H9 (cell line): ENCODE results near the gene CAPN8. TPM values are rescaled to one million over a fixed set of nuclear protein-coding genes. Genes with fewer than 3 reads are reported as not detected.

Experiments used
- DNase-seq: peaks from one replicate; pipeline ENCODE4 v3.0.0-alpha.2; 2017
- H2AFZ ChIP-seq: one replicate; pipeline ENCODE4 v1.6.1; 2013; ENCODE audit warnings: mild to moderate bottlenecking, low read length, control low read depth, moderate library complexity
- H2AK5ac ChIP-seq: 2 replicates; pipeline ENCODE4 v1.6.1; 2013; ENCODE audit warnings: low read length, control low read depth, mixed read lengths; ENCODE audit not compliant: insufficient read length
- H2BK120ac ChIP-seq: one replicate; pipeline ENCODE4 v1.6.1; 2013; ENCODE audit warnings: low read depth, mild to moderate bottlenecking, low read length, control low read depth, inconsistent platforms; ENCODE audit not compliant: poor library complexity, severe bottlenecking
- H2BK12ac ChIP-seq: 2 replicates; pipeline ENCODE4 v1.6.1; 2013; ENCODE audit warnings: low read length, control low read depth, mixed read lengths, low read depth; ENCODE audit not compliant: insufficient read length
- H2BK15ac ChIP-seq: 2 replicates; pipeline ENCODE4 v1.6.1; 2013; ENCODE audit warnings: low read depth, low read length, control low read depth
- H2BK20ac ChIP-seq: one replicate; pipeline ENCODE4 v1.6.1; 2013; ENCODE audit warnings: low read depth, mild to moderate bottlenecking, low read length, control low read depth, inconsistent platforms; ENCODE audit not compliant: poor library complexity, severe bottlenecking
- H2BK5ac ChIP-seq: 2 replicates; pipeline ENCODE4 v1.6.1; 2013; ENCODE audit warnings: low read length, control low read depth, mixed read lengths; ENCODE audit not compliant: insufficient read length
- H3K14ac ChIP-seq: 2 replicates; pipeline ENCODE4 v1.6.1; 2013; ENCODE audit warnings: low read length, control low read depth; ENCODE audit not compliant: insufficient read depth
- H3K18ac ChIP-seq: 2 replicates; pipeline ENCODE4 v1.6.1; 2013; ENCODE audit warnings: low read depth, mild to moderate bottlenecking, mixed read lengths, low read length, control low read depth; ENCODE audit not compliant: insufficient read length
- H3K23ac ChIP-seq: 2 replicates; pipeline ENCODE4 v1.6.1; 2013; ENCODE audit warnings: low read length, control low read depth, mixed read lengths, low read depth; ENCODE audit not compliant: insufficient read length
- H3K23me2 ChIP-seq: 2 replicates; pipeline ENCODE4 v1.6.1; 2013; ENCODE audit warnings: low read depth, mild to moderate bottlenecking, mixed read lengths, low read length, control low read depth; ENCODE audit not compliant: insufficient read length, poor library complexity, severe bottlenecking
- H3K27ac ChIP-seq: 2 replicates; pipeline ENCODE4 v1.5.1; 2013; ENCODE audit warnings: low read length, control low read depth, mixed read lengths, low read depth; ENCODE audit not compliant: insufficient read length
- H3K27me3 ChIP-seq: 2 replicates; pipeline ENCODE4 v1.6.1; 2013; ENCODE audit warnings: low read length, control low read depth, inconsistent platforms; ENCODE audit not compliant: insufficient read depth
- H3K4ac ChIP-seq: 2 replicates; pipeline ENCODE4 v1.6.1; 2013; ENCODE audit warnings: low read depth, mild to moderate bottlenecking, control low read depth, inconsistent platforms, low read length, moderate library complexity
- H3K4me1 ChIP-seq: 2 replicates; pipeline ENCODE4 v1.6.1; 2013; ENCODE audit warnings: low read length, control low read depth, inconsistent platforms; ENCODE audit not compliant: insufficient read depth
- H3K4me2 ChIP-seq: 2 replicates; pipeline ENCODE4 v1.6.1; 2013; ENCODE audit warnings: low read length, control low read depth, mixed read lengths; ENCODE audit not compliant: insufficient read length, insufficient read depth
- H3K56ac ChIP-seq: 2 replicates; pipeline ENCODE4 v1.6.1; 2013; ENCODE audit warnings: low read depth, mild to moderate bottlenecking, mixed read lengths, low read length, control low read depth; ENCODE audit not compliant: insufficient read length
- H3K79me1 ChIP-seq: 2 replicates; pipeline ENCODE4 v1.6.1; 2013; ENCODE audit warnings: low read depth, mild to moderate bottlenecking, moderate library complexity, low read length, control low read depth, inconsistent platforms; ENCODE audit not compliant: insufficient read depth, poor library complexity, severe bottlenecking
- H3K79me2 ChIP-seq: 2 replicates; pipeline ENCODE4 v1.6.1; 2013; ENCODE audit warnings: low read length, control low read depth, inconsistent platforms; ENCODE audit not compliant: insufficient read depth
- H3K9ac ChIP-seq: 2 replicates; pipeline ENCODE4 v1.6.1; 2013; ENCODE audit warnings: low read length, control low read depth, mixed read lengths; ENCODE audit not compliant: insufficient read length; ENCODE audit errors: extremely low read depth
- H3K9me3 ChIP-seq: one replicate; pipeline ENCODE4 v1.6.1; 2013; ENCODE audit warnings: low read depth, low read length, inconsistent platforms; ENCODE audit not compliant: control insufficient read depth
- H3T11ph ChIP-seq: one replicate; pipeline ENCODE4 v1.6.1; 2013; ENCODE audit warnings: mild to moderate bottlenecking, low read length, control low read depth, inconsistent platforms
- H4K20me1 ChIP-seq: one replicate; pipeline ENCODE4 v1.6.1; 2013; ENCODE audit not compliant: control insufficient read depth, insufficient read length, insufficient read depth
- H4K5ac ChIP-seq: 2 replicates; pipeline ENCODE4 v1.6.1; 2013; ENCODE audit warnings: low read depth, mild to moderate bottlenecking, mixed read lengths, low read length, control low read depth; ENCODE audit not compliant: insufficient read length
- H4K8ac ChIP-seq: replicated peaks from 2 replicates; pipeline ENCODE4 v1.6.1; 2013; ENCODE audit warnings: low read length, control low read depth, mixed read lengths, low read depth; ENCODE audit not compliant: insufficient read length
- H4K91ac ChIP-seq: 2 replicates; pipeline ENCODE4 v1.6.1; 2013; ENCODE audit warnings: low read depth, mild to moderate bottlenecking, moderate library complexity, mixed read lengths, low read length, control low read depth; ENCODE audit not compliant: insufficient read length
- H3K27ac Mint-ChIP-seq, 3 experiments: 2 replicates in 2 of 3; 3 replicates in 1 of 3; pipeline ENCODE4 v1.8.0; 2020 to 2021; ENCODE audit warnings: mixed read lengths in 3 of 3, mild to moderate bottlenecking in 1 of 3, moderate library complexity in 1 of 3
- H3K27me3 Mint-ChIP-seq: 2 replicates; pipeline ENCODE4 v1.8.0; 2021; ENCODE audit warnings: low read depth, mild to moderate bottlenecking, moderate library complexity, mixed read lengths
- H3K36me3 Mint-ChIP-seq, 3 experiments: 2 replicates in 2 of 3; 3 replicates in 1 of 3; pipeline ENCODE4 v1.8.0; 2020 to 2021; ENCODE audit warnings: low read depth in 3 of 3, mixed read lengths in 3 of 3; ENCODE audit not compliant: insufficient read depth in 1 of 3
- H3K4me1 Mint-ChIP-seq, 2 experiments: 2 replicates each; pipeline ENCODE4 v1.8.0; 2020; ENCODE audit warnings: mixed read lengths in 2 of 2
- H3K4me3 Mint-ChIP-seq, 2 experiments: 2 replicates in 1 of 2; 3 replicates in 1 of 2; pipeline ENCODE4 v1.8.0; 2020 to 2021; ENCODE audit warnings: mild to moderate bottlenecking in 2 of 2, mixed read lengths in 2 of 2, moderate library complexity in 1 of 2
- H3K9me3 Mint-ChIP-seq, 2 experiments: 2 replicates in 1 of 2; 3 replicates in 1 of 2; pipeline ENCODE4 v1.8.0; 2020; ENCODE audit warnings: mild to moderate bottlenecking in 2 of 2, mixed read lengths in 2 of 2, moderate library complexity in 1 of 2
- CTCF ChIP-seq: fragments of 200-600 bp; sonication (generic); conservative IDR thresholded peaks from 3 replicates; pipeline ENCODE4 v1.8.0; 2021; ENCODE audit warnings: antibody characterized with exemption, mild to moderate bottlenecking
- WGBS: extraction: QIAGEN DNeasy Blood & Tissue Kit; methylation state at CpG from one replicate; pipeline ENCODE4 v1.1.7; 2013; ENCODE audit warnings: missing lambda C conversion rate, low lambda C conversion rate, mixed read lengths; ENCODE audit not compliant: insufficient read length; ENCODE audit errors: extremely low coverage; 5-methylcytosine and 5-hydroxymethylcytosine counted together
- total RNA-seq: library from RNA; stranded (reverse); gene quantifications from 2 replicates; pipeline ENCODE4 v1.2.1, GENCODE V29; 2021

The CAPN8 gene
- total RNA-seq, 1 experiment from 2014 or later, result not detected

- no CpG with 5 or more reads among the region's 12 CpGs for WGBS
- no peak overlapping the region for H3K9ac ChIP-seq
- H3T11ph ChIP-seq, result no peak overlapping the region
Observed at GRCh38 chr1:223710179-223711133, 45.0 kb upstream of the CAPN8 start.

More at GRCh38 chr1:223710179-223711133, 45.0 kb upstream of the CAPN8 start:
- Histone ChIP-seq H3K4me2 (no peak overlapping the region), H3K9me3 (no peaks in the 10 kb centered on the region), H2BK5ac (no peak overlapping the region), H4K20me1 (no peaks in the 10 kb centered on the region), H2BK15ac (no peak overlapping the region), H3K4ac (no peak overlapping the region), H3K27me3 (peaks cover 9% of the 10 kb centered on the region; the same call in 1 of the 2 replicates), H3K56ac (no peak overlapping the region), H3K23me2 (peaks cover 6% of the 10 kb centered on the region), H2AFZ (no peak overlapping the region), H3K79me1 (no peaks in the 10 kb centered on the region), H3K4me1 (peaks cover under 1% of the 10 kb centered on the region; the same call in 1 of the 2 replicates), H4K91ac (no peak overlapping the region), H2BK12ac (no peak overlapping the region), H3K23ac (no peak overlapping the region), H2BK20ac (no peak overlapping the region), H3K79me2 (no peaks in the 10 kb centered on the region), H4K5ac (no peak overlapping the region), H3K18ac (no peak overlapping the region), H2AK5ac (no peak overlapping the region), H2BK120ac (no peak overlapping the region), H3K27ac (no peak overlapping the region), H3K14ac (no peak overlapping the region), H4K8ac (no peak overlapping the region)
- no peak overlapping the region for H3K4me3 Mint-ChIP-seq
- no peaks in the 10 kb centered on the region for H3K36me3 Mint-ChIP-seq
- H3K27ac Mint-ChIP-seq, result no peak overlapping the region
- H3K27me3 Mint-ChIP-seq, result peaks cover 52% of the 10 kb centered on the region
- no peak for TF ChIP-seq CTCF
- H3K4me1 Mint-ChIP-seq, result peaks cover 35 to 39% of the 10 kb centered on the region in 2 experiments
- no peaks in the 10 kb centered on the region for H3K9me3 Mint-ChIP-seq
- no peak for DNase-seq
